CD4-positive, alpha-beta T cell (primary cell): ENCODE results near the gene ALLC. TPM values are rescaled to one million over a fixed set of nuclear protein-coding genes. Genes with fewer than 3 reads are reported as not detected.

Source experiments
- ATAC-seq: fragments of 200-7000 bp; cut with Tn5 transposase; one replicate; pipeline ENCODE4 v1.10.0; 2022; ENCODE audit warnings: mild to moderate bottlenecking; ENCODE audit not compliant: poor library complexity
- CTCF ChIA-PET: fragments of 350-600 bp; sonication (Branson Sonifier 250); formaldehyde crosslinking; loops from one replicate; lab custom pipeline; 2021; ENCODE audit warnings: antibody characterized with exemption, inconsistent platforms; lab: Charles Lee
- POLR2A ChIA-PET: fragments of 350-600 bp; sonication (Branson Sonifier 250); formaldehyde crosslinking; loops from one replicate; lab custom pipeline; 2021; ENCODE audit warnings: antibody characterized with exemption, inconsistent platforms; lab: Charles Lee
- DNase-seq, 14 experiments: peaks; one replicate each; pipeline ENCODE4 v3.0.0-alpha.2; 2013 to 2020; ENCODE audit warnings: mixed read lengths in 2 of 14
- H3K27ac ChIP-seq, 2 donors: one replicate each; pipeline versions ENCODE4 v1.5.1 to v1.7.0; 2013; ENCODE audit warnings: low read length in 2 of 2, low read depth in 1 of 2, mild to moderate bottlenecking in 1 of 2
- H3K27me3 ChIP-seq, 2 experiments: 1 replicate in 1 of 2; 2 replicates in 1 of 2; pipeline versions ENCODE4 v1.6.1 to v1.7.0; 2013; ENCODE audit warnings: low read length in 2 of 2, control low read depth in 1 of 2, mild to moderate bottlenecking in 1 of 2, moderate library complexity in 1 of 2; ENCODE audit not compliant: insufficient read depth in 2 of 2, control insufficient read depth in 1 of 2
- H3K36me3 ChIP-seq: one replicate; pipeline ENCODE4 v1.6.1; 2013; ENCODE audit warnings: low read length, control low read depth; ENCODE audit not compliant: insufficient read depth
- H3K4me1 ChIP-seq: one replicate; pipeline ENCODE4 v1.6.1; 2013; ENCODE audit warnings: low read length, control low read depth; ENCODE audit not compliant: insufficient read depth
- H3K4me3 ChIP-seq: one replicate; pipeline ENCODE4 v1.5.1; 2013; ENCODE audit warnings: mild to moderate bottlenecking, low read length, moderate library complexity
- H3K9me3 ChIP-seq, 2 experiments: 1 replicate in 1 of 2; 2 replicates in 1 of 2; pipeline versions ENCODE4 v1.6.1 to v1.7.0; 2013; ENCODE audit warnings: low read length in 2 of 2, mild to moderate bottlenecking in 2 of 2, control low read depth in 1 of 2, moderate library complexity in 1 of 2; ENCODE audit not compliant: control insufficient read depth in 1 of 2, insufficient read depth in 1 of 2
- H3K27ac Mint-ChIP-seq: one replicate; pipeline ENCODE4 v1.8.0; 2020; ENCODE audit warnings: mixed read lengths
- H3K27me3 Mint-ChIP-seq: one replicate; pipeline ENCODE4 v1.8.0; 2021; ENCODE audit warnings: mixed read lengths
- H3K36me3 Mint-ChIP-seq: one replicate; pipeline ENCODE4 v1.8.0; 2021; ENCODE audit warnings: low read depth, mixed read lengths
- H3K4me1 Mint-ChIP-seq: one replicate; pipeline ENCODE4 v1.8.0; 2021; ENCODE audit warnings: low read depth, mixed read lengths
- H3K4me3 Mint-ChIP-seq: one replicate; pipeline ENCODE4 v1.8.0; 2020; ENCODE audit warnings: mild to moderate bottlenecking, mixed read lengths
- H3K9me3 Mint-ChIP-seq: one replicate; pipeline ENCODE4 v1.8.0; 2020; ENCODE audit warnings: mixed read lengths
- CTCF ChIP-seq: fragments of 200-600 bp; IDR thresholded peaks from one replicate; pipeline ENCODE4 v1.8.0; 2022; ENCODE audit warnings: antibody characterized with exemption, mild to moderate bottlenecking
- intact Hi-C, 2 experiments: fragments of 100-400 bp; cut with DNase I in 1 of 2; cut with micrococcal nuclease in 1 of 2; formaldehyde crosslinking; loops; one replicate each; pipeline versions ENCODE4 v1.15.1 to v1.9.0; 2023 to 2025; cut with DNase I, micrococcal nuclease
- total RNA-seq, 174 experiments: library from RNA in 2 of 174; stranded (reverse) in 2 of 174; gene quantifications; one replicate each; pipeline ENCODE4 v1.2.3 and lab custom pipeline; 2021 to 2026

The ALLC gene
- total RNA-seq, 2 experiments from 2014 or later = not detected

GRCh38 chr2:3648652-3649177 is 9.3 kb upstream of the ALLC start:
- Histone ChIP-seq H3K9me3 (no peaks in the 10 kb centered on the region), H3K4me3 (no peak overlapping the region), H3K36me3 (no peaks in the 10 kb centered on the region), H3K27ac (no peak overlapping the region), H3K27me3 (peaks cover 0 to 2% of the 10 kb centered on the region in 2 experiments), H3K4me1 (peaks cover 21% of the 10 kb centered on the region)
- peaks cover 14% of the 10 kb centered on the region for H3K4me1 Mint-ChIP-seq
- H3K27me3 Mint-ChIP-seq = no peaks in the 10 kb centered on the region
- no peak overlapping the region for H3K27ac Mint-ChIP-seq
- H3K9me3 Mint-ChIP-seq = no peaks in the 10 kb centered on the region
- ChIA-PET CTCF (no interaction called here), POLR2A (no interaction called here)
- no peaks in the 10 kb centered on the region for H3K36me3 Mint-ChIP-seq
- TF ChIP-seq CTCF = no peak
- intact Hi-C loops = no loop called here
- no peak overlapping the region for H3K4me3 Mint-ChIP-seq
- no peak for DNase-seq
- ATAC-seq = no peak

- Histone ChIP-seq H3K9me3 (no peaks in the 10 kb centered on the region), H3K27me3 (peaks cover 0 to 2% of the 10 kb centered on the region in 2 experiments), H3K4me1 (peaks cover 21% of the 10 kb centered on the region), H3K27ac (no peak overlapping the region), H3K36me3 (no peaks in the 10 kb centered on the region), H3K4me3 (no peak overlapping the region)
- intact Hi-C loops = no loop called here
- POLR2A ChIA-PET = no interaction called here
- no peaks in the 10 kb centered on the region for H3K9me3 Mint-ChIP-seq
- no peaks in the 10 kb centered on the region for H3K27me3 Mint-ChIP-seq
- TF ChIP-seq CTCF = no peak
- H3K4me3 Mint-ChIP-seq = peak overlapping the region; percentile 15
- CTCF ChIA-PET = no interaction called here
- ATAC-seq (no peak), DNase-seq (no peak)
- no peaks in the 10 kb centered on the region for H3K36me3 Mint-ChIP-seq
- peaks cover 14% of the 10 kb centered on the region for H3K4me1 Mint-ChIP-seq
- H3K27ac Mint-ChIP-seq = no peak overlapping the region
Measured at GRCh38 chr2:3649581-3649980, 8.4 kb upstream of the ALLC start.

GRCh38 chr2:3650140-3650920 is 7.7 kb upstream of the ALLC start:
- Histone ChIP-seq H3K4me1 (peaks cover 21% of the 10 kb centered on the region), H3K9me3 (no peaks in the 10 kb centered on the region), H3K36me3 (no peaks in the 10 kb centered on the region), H3K27ac (no peak overlapping the region), H3K4me3 (no peak overlapping the region), H3K27me3 (peaks cover 0 to 2% of the 10 kb centered on the region in 2 experiments)
- ChIA-PET POLR2A (interaction anchor here (2.2 kb wide), 2 partner anchors 75 to 92 kb away, joined by 11 to 14 read pairs; partner anchors contain the start of genes RNASEH1 and RPS7), CTCF (interaction anchor here (0.5 to 1.2 kb wide), 2 partner anchors 55 to 169 kb away, joined by 3 read pairs; no protein-coding TSS in a partner anchor)
- intact Hi-C loops = loop anchor here (1.0 to 10.0 kb wide), 7 partner anchors 73 to 1530 kb away; partner anchors contain the start of genes RPS7 (in 2 of the 2) and RNASEH1 (in 1 of the 2)
- DNase-seq (no peak), ATAC-seq (no peak)
- peaks cover 14% of the 10 kb centered on the region for H3K4me1 Mint-ChIP-seq
- H3K27ac Mint-ChIP-seq = peak overlapping the region; percentile 65
- H3K27me3 Mint-ChIP-seq = no peaks in the 10 kb centered on the region
- H3K4me3 Mint-ChIP-seq = peak overlapping the region; percentile 83
- H3K36me3 Mint-ChIP-seq = no peaks in the 10 kb centered on the region
- H3K9me3 Mint-ChIP-seq = no peaks in the 10 kb centered on the region
- TF ChIP-seq CTCF = no peak
